Neutrophil (primary cell): ENCODE results near the gene STAG1.

Experiments used
- H3K27ac ChIP-seq: fragments of 200-600 bp; sonication (generic); 2 replicates; pipeline ENCODE4 v1.5.1; 2016; ENCODE audit warnings: mild to moderate bottlenecking, moderate library complexity
- H3K27me3 ChIP-seq: fragments of 200-600 bp; sonication (generic); 2 replicates; pipeline ENCODE4 v1.6.0; 2016; ENCODE audit warnings: mild to moderate bottlenecking
- H3K36me3 ChIP-seq: fragments of 200-600 bp; sonication (generic); 2 replicates; pipeline ENCODE4 v1.5.1; 2017
- H3K4me1 ChIP-seq, 2 experiments: fragments of 200-600 bp in 1 of 2; sonication (generic) in 1 of 2; 1 replicate in 1 of 2; 2 replicates in 1 of 2; pipeline versions ENCODE4 v1.5.1 to v1.6.1; 2013 to 2016; ENCODE audit warnings: low read depth in 1 of 2, low read length in 1 of 2, mild to moderate bottlenecking in 1 of 2, moderate library complexity in 1 of 2; ENCODE audit not compliant: control insufficient read depth in 1 of 2, insufficient read depth in 1 of 2
- H3K4me3 ChIP-seq, 2 experiments: fragments of 200-600 bp in 1 of 2; sonication (generic) in 1 of 2; 1 replicate in 1 of 2; 2 replicates in 1 of 2; pipeline ENCODE4 v1.5.1; 2013 to 2016; ENCODE audit warnings: low read depth in 1 of 2, low read length in 1 of 2, mild to moderate bottlenecking in 1 of 2, moderate library complexity in 1 of 2
- H3K9me3 ChIP-seq: fragments of 200-600 bp; sonication (generic); 2 replicates; pipeline ENCODE4 v1.5.1; 2016
- CTCF ChIP-seq: fragments of 200-600 bp; sonication (generic); IDR thresholded peaks from 2 replicates; pipeline ENCODE4 v1.5.1; 2016; ENCODE audit warnings: antibody characterized with exemption

The STAG1 gene

GRCh38 chr3:136699271-136699828, 52.8 kb downstream of the STAG1 start:
- Histone ChIP-seq H3K27me3 (no peaks in the 10 kb centered on the region), H3K9me3 (no peaks in the 10 kb centered on the region), H3K27ac (no peak overlapping the region), H3K36me3 (no peaks in the 10 kb centered on the region), H3K4me3 (no peak overlapping the region), H3K4me1 (no peaks in the 10 kb centered on the region)
- no peak for TF ChIP-seq CTCF

GRCh38 chr3:136698361-136698760, 53.8 kb downstream of the STAG1 start:
- no peak for TF ChIP-seq CTCF
- Histone ChIP-seq H3K27ac (no peak overlapping the region), H3K9me3 (no peaks in the 10 kb centered on the region), H3K27me3 (no peaks in the 10 kb centered on the region), H3K4me1 (no peaks in the 10 kb centered on the region), H3K4me3 (no peak overlapping the region), H3K36me3 (no peaks in the 10 kb centered on the region)

- no peaks in the 10 kb centered on the region for H3K36me3 ChIP-seq
- peaks cover 11 to 13% of the 10 kb centered on the region in 2 experiments for H3K4me1 ChIP-seq
- H3K27ac ChIP-seq: no peak overlapping the region
- H3K9me3 ChIP-seq: no peaks in the 10 kb centered on the region
- no peaks in the 10 kb centered on the region for H3K27me3 ChIP-seq
- H3K4me3 ChIP-seq: no peak overlapping the region
- TF ChIP-seq CTCF: no peak
These were observed 55.4 kb downstream of the STAG1 start for GRCh38 chr3:136696797-136697196.

- no peak for TF ChIP-seq CTCF
- Histone ChIP-seq H3K27ac (no peak overlapping the region), H3K4me1 (peaks cover 30 to 36% of the 10 kb centered on the region in 2 experiments), H3K9me3 (no peaks in the 10 kb centered on the region), H3K36me3 (no peaks in the 10 kb centered on the region), H3K27me3 (no peaks in the 10 kb centered on the region), H3K4me3 (no peak overlapping the region)
These were observed 57.9 kb downstream of the STAG1 start for GRCh38 chr3:136694321-136694720.

- no peaks in the 10 kb centered on the region for H3K9me3 ChIP-seq
- TF ChIP-seq CTCF: no peak
- H3K4me1 ChIP-seq: peaks cover 36% of the 10 kb centered on the region in 2 experiments
- H3K36me3 ChIP-seq: no peaks in the 10 kb centered on the region
- peak overlapping the region; percentile 85 for H3K27ac ChIP-seq
- H3K4me3 ChIP-seq: peak overlapping the region in 1 of 2 experiments; percentile 10
- no peaks in the 10 kb centered on the region for H3K27me3 ChIP-seq
These were observed 61.6 kb downstream of the STAG1 start for GRCh38 chr3:136690599-136690998.
